T47D (cell line): ENCODE results near the gene PSORS1C2.

Experiments
- DNase-seq, 2 experiments: peaks; one replicate each; pipeline versions ENCODE4 v3.0.0 to v3.0.0-alpha.2; 2011 to 2012; ENCODE audit warnings: low read depth in 1 of 2, low spot score in 1 of 2
- JUND ChIP-seq: IDR thresholded peaks from 2 replicates; pipeline ENCODE4 v1.6.1; 2012; ENCODE audit warnings: low read depth
- in situ Hi-C: cut with HindIII; loops from 2 replicates; pipeline ENCODE4 v1.10.0; 2016; ENCODE audit warnings: low sequenced_read_pairs, low pct_unique_long_range_greater_than_20kb

Gene PSORS1C2

DNA sequence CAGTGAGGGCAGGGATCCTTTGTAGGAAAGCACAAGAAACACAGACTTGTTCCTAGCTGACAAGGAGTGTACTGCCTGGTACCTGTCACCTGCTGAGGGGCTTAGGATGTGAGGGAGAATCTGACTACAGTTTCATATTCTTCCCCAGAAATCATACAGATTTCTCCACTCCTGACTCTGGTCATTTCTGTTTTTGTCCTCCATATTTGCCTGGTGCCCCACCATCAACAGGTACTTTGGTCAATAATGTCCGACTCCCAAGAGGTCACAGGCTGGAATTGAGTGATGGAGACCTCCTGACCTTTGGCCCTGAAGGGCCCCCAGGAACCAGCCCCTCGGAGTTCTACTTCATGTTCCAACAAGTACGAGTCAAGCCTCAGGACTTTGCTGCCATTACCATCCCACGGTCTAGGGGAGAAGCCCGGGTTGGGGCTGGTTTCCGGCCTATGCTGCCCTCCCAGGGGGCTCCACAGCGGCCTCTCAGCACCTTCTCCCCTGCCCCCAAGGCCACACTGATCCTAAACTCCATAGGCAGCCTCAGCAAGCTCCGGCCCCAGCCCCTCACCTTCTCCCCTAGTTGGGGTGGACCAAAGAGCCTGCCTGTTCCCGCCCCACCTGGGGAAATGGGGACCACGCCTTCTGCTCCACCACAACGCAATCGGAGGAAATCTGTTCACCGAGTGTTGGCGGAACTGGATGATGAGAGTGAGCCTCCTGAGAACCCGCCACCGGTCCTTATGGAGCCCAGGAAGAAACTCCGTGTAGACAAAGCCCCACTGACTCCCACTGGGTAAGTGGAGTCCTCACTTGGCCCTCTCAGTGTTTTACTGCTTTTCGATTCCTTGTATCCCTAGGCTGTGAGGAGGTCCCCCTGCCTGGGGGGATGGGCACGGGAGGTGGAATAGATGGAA lies 22.6 kb upstream of the PSORS1C2 start:
- no peak for TF ChIP-seq JUND
- no peak for DNase-seq
- in situ Hi-C loops: no loop called here

DNA sequence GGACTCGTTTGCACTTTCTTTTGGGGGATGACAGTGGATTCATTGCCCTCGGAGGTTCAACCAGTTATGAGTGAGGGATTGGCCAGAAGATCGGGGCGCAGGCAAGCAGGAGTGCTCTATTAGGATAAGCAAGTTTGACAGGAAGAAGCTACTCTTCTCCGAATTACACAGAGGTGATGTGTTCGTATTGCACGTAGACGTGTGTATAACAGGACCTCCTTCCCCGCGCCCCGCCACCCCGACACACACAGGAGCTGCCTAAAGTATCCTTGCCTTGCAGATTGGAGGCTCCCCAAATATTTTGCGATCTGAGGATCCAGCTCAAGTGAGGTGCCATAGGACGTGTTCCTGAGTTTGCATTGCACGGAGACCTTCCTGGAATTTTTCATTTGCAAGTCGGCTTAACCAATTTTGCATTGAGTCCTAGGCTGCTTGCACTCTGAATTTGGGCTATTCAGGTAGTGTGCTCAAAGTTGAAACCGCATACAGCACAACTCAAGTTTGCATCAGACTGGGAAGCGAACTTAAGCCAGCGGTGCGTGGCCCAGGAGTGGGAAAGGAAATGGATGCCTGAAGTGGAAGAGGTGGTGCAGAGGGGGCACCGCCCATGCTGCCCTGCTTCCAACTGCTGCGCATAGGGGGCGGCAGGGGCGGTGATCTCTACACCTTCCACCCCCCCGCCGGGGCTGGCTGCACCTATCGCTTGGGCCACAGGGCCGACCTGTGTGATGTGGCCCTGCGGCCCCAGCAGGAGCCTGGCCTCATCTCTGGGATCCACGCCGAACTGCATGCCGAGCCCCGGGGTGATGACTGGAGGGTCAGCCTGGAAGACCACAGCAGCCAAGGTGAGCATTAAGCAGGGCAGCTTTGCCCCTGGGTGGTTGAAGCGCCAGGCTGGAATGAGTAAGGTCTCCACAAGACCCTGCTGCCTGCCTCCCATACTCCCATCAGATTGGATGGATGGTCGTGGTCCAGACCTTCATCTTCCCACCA lies 20.3 kb upstream of the PSORS1C2 start:
- peak; percentile 42 to 43 for DNase-seq
- in situ Hi-C loops: no loop called here
- no peak for TF ChIP-seq JUND

GRCh38 chr6:31158140-31158862 lies 19.4 kb upstream of the PSORS1C2 start, which contains the start of gene TCF19:
Gene TCF19 (plus strand): TSS chr6:31158589. CDS start chr6:31159470, 881 bp downstream.
- TF ChIP-seq JUND: no peak
- in situ Hi-C loops: no loop called here
- peak; percentile 97 to 99 for DNase-seq

DNA sequence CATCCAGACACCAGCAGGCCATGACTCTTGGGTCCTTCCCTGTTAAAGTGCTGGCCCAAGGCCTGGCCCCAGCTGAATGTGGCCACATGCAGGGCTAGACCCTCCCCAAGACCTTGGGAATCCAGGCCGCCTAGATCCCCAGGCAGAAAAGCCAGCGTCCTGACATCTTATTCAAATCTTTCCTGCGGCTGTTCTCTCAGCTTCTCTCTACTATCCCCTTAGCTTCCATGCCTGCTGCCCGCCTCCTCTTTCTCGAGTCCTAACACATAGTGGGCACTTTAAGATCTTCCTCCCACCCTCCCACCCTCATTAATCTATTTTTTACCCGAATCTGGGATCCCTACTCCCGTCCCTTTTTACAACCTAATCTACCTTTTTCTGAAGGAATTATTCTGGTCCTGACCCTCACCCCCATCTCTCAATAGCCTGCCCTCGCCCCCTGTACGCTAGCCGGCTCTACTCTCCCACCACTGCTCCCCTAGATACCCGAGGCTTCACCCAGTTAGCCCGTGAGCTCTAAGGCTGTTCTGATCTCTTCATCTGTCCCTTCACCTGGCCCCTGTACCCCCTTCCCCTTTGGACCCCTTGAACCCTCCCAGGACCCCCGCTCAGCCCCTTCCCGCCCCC lies 18.8 kb upstream of the PSORS1C2 start, which contains the start of gene CCHCR1:
Gene CCHCR1 (minus strand): TSS at position 290 of the 627 bp plus-strand sequence. CDS start 202 bp downstream, at position 88.
- in situ Hi-C loops: no loop called here
- TF ChIP-seq JUND: no peak
- DNase-seq: no peak

GRCh38 chr6:31156641-31157040 lies 17.8 kb upstream of the PSORS1C2 start:
- DNase-seq: no peak
- TF ChIP-seq JUND: no peak
- in situ Hi-C loops: no loop called here

GRCh38 chr6:31154436-31154835 lies 15.6 kb upstream of the PSORS1C2 start:
- no peak for TF ChIP-seq JUND
- DNase-seq: no peak
- in situ Hi-C loops: no loop called here

GRCh38 chr6:31152781-31153180 lies 13.9 kb upstream of the PSORS1C2 start:
- no peak for DNase-seq
- in situ Hi-C loops: no loop called here
- no peak for TF ChIP-seq JUND

DNA sequence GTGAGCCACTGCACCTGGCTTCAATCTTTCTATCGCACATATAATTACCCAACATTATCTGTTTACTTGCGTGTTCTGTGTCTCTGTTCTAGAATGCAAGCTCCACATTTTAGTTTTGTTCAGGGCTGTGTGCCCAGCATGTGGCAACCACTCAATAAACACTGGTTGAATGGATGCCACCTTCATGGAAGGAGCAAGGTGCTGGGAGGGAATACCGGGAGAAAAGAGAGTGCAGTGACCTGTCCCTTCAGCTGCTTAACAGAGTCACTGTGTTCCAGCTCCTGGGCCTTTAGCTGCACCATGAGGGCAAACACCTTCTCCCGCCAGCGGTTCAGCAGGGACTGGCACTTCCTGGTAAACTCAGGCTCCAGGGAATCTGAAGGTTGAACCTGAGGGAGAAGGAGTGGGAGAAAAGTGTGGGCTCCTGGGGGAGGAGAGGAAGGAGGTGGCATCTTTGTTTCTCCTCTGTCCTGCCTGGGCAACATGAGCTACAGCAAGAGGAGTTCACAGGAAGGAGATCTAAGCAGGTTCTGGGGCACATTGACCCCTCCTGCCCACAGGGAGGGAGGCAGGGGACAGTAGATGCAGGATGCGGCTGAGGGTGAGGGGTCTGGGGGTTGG lies 11.1 kb upstream of the PSORS1C2 start:
- in situ Hi-C loops: no loop called here
- DNase-seq: no peak
- TF ChIP-seq JUND: no peak

DNA sequence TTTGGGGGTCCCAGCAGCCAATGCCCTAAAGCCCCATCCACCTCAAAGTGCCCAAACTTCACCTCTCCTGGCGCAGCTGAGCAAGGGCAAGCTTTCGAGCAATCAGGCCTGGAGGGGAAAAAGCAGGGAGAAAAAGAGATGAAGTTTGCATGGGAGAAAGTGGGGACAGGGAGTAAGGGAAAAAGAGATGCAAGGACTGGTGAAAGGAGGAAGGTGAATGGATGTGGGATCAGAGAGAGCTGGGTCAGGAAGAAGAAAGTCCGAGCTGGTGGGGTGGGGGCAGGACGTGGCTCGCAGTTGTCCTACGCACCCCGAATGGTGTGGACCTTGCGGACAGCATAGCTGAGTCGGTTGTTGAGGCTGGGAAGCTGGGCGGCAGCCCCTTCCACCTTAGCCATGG lies 6.5 kb upstream of the PSORS1C2 start:
- in situ Hi-C loops: no loop called here
- TF ChIP-seq JUND: no peak
- no peak for DNase-seq

DNA sequence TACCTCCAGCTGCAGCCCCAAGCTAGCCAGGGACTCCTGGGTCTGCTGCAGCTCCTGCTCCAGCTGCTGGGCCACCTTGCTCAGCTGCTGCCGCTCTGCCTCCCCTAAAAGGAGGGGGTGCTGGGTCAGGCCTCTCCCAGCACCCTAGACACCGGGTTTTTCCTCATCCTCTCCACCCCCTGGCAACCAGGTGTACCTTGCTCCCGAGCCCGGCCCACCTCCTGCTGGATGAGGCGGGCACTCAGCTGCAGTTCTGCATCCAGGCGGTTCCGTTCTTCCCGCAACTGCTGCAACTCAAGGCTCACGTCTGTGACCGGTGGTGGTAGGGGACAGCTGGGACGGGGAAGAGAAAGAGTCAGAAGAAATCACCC lies 6.1 kb upstream of the PSORS1C2 start:
- in situ Hi-C loops: no loop called here
- TF ChIP-seq JUND: no peak
- DNase-seq: no peak

GRCh38 chr6:31144296-31144969 lies 5.6 kb upstream of the PSORS1C2 start:
- TF ChIP-seq JUND: no peak
- in situ Hi-C loops: no loop called here
- no peak for DNase-seq
